Frontal cortex (tissue), 4 donors: Measurements from ENCODE around the gene GANC. TPM values are rescaled to one million over a fixed set of nuclear protein-coding genes. Genes with fewer than 3 reads are reported as not detected.
A peak's percentile ranks its signal among the peaks of the same experiment; 100 is the strongest.
"Not testable (repeated sequence)": the region's sequence is repeated elsewhere in the genome, so short reads cannot be mapped to it uniquely, and the experiment has no call there.

Source experiments
- DNase-seq, 2 donors: peaks; one replicate each; pipeline ENCODE4 v3.0.0; 2012; ENCODE audit warnings: low spot score in 2 of 2
- FAIRE-seq: peaks from 2 replicates; lab custom pipeline; 2012; peaks lifted over from hg19 to GRCh38; lab: Jason Lieb, UNC
- total RNA-seq: library from RNA; depleted of rRNA; stranded (reverse); fragments of >200 nt; gene quantifications from one replicate; pipeline ENCODE4 v1.2.3, GENCODE V29; 2014
- donor health status: control.
- donor health status: control.
- donor health status: control.

Gene GANC
- 7.7 TPM for total RNA-seq

DNA sequence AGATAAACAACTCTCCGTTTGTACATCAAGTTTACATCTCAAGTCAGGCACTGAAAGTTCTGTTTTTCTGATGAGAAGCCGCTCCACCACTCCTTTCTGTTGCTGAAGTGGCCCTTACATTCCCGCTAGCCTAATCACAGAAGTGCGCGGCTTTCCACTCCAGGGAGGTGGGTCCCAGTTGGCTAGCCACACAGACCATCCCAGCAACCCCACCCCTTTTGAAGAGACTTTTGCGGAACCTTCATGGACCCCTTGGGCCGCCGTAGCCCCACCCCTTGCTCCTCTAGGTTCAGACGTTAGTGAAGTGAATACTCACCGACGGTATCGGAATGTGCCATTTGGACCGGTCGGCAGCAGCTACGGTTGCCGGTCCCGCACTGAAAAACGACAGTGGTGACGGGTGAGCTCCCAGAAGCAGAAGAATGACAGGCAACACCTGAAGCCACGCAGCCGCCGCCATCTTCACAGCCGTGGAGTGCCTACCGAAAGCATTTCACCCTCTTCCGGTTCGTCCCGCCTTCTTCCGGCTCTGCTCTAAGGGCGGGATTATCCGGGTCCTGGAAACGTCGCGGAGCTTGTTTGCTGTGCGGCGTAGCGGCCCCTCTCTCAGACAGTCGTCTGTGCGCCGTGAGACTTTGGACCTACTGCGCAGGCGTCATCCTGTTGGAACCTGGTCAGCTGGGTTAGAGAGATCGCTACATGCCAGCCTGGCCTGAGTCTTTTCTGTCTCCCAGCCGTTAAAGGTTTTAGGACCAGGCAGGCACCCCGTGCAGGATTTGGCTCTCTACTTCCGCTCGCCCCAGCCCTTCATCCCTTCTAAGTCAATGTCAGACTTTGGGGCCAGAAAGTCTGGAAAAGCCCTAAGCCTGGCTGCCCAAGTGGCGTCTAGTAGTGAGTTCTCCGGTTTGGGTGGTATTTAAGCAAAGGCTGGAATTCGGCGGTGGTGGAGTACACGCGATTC lies at the start of gene GANC, which contains the start of gene TMEM87A:
TSS of gene GANC (plus strand) at position 263 of the 961 bp plus-strand sequence. CDS start 1,281 bp downstream, outside the sequence.
TSS of gene TMEM87A (minus strand) at position 495 of the 961 bp plus-strand sequence. CDS start at position 460, 35 bp downstream.
- FAIRE-seq (no peak), DNase-seq (peak; percentile 70 to 83)

- no peak for FAIRE-seq
- DNase-seq: peak; percentile 12 to 17
Measured at GRCh38 chr15:42226648-42227047, 46.4 kb upstream of the GANC start.

GRCh38 chr15:42228036-42228435 lies 45.0 kb upstream of the GANC start:
- FAIRE-seq: no peak
- no peak for DNase-seq

DNA sequence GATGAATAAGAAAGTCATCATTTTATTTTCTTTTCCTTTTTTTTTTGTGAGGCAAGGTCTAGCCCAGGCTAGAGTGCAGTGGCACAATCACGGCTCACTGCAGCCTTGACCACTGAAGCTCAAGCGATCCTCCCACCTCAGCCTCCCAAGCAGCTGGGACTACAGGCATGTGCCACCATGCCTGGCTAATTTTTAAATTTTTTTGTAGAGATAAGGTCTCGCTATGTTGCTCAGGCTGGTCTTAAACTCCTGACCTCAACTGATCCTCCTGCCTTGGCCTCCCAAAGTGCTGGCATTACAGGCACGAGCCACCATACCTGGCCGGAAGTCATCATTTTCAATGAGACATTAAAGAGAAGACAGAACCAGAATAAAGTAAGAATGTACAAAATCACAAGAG lies 44.0 kb upstream of the GANC start:
- FAIRE-seq: not testable (repeated sequence)

GRCh38 chr15:42231088-42231487 lies 41.9 kb upstream of the GANC start:
- DNase-seq: no peak
- no peak for FAIRE-seq

More for the DNA sequence above, 44.0 kb upstream of the GANC start:
- DNase-seq: not testable (repeated sequence)

GRCh38 chr15:42232606-42233005 lies 40.4 kb upstream of the GANC start:
- FAIRE-seq: no peak
- no peak for DNase-seq

DNA sequence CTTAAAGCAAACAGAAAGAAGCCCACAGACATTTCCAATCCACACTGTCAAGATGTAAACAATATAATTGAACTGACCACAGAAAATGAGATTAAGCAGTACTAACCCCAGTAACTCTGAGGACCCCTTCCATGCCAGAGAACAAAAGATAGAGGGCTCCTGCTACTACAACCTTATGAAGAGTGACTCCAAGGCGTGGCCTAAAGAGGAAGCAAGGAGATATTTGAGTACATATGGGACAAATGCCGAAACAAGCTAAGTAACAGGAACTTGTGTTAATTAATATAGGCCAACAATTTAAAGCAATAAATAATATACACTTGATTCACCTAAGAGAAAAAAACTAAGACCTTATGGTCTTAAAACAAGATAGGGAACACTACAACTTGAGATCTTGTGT lies 39.9 kb upstream of the GANC start:
- FAIRE-seq (no peak), DNase-seq (no peak)

- no peak for FAIRE-seq
- no peak for DNase-seq
Measured at GRCh38 chr15:42239528-42240182, 33.3 kb upstream of the GANC start.

DNA sequence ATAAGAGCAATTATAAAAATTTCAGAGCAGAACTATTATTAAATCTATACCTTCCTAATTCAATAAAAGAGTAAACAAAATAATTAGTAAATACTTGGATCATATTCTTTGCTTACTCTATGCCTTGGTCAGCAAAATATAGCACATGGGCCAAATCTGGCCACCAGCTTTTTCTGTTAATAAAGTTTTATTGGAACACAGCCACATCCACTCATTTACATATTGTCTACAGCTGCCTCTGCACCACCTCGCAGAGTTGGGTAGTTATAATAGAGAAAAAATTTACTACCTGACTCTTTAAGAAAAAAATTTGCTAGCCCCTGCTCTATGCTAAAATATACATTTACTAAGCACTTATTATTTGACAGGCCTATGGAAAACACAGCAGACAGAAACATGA lies 32.2 kb upstream of the GANC start:
- FAIRE-seq (no peak), DNase-seq (no peak)

DNA sequence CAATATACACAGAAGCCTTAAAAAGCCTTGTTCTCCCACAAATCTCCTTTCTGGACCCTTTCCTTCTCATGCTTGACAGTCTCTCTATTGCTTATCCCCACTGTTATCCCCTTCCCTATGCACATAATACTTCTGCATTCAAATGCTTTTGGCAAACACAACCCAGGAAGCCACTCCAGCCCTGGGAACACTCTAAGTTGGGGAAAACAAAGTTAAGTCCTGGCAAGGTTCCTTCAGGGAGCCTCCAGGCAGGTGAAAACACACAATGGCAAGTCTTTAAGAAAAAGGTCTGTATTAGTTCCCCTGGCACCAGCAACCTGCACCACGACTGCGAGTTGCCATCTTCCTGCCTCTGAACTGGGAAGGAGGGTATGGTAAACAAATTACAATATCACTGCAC lies 19.7 kb upstream of the GANC start:
- DNase-seq (no peak), FAIRE-seq (no peak)

GRCh38 chr15:42264795-42265194 lies 8.2 kb upstream of the GANC start:
- FAIRE-seq: no peak

GRCh38 chr15:42267286-42267685 lies 5.7 kb upstream of the GANC start:
- DNase-seq (no peak), FAIRE-seq (no peak)

More at GRCh38 chr15:42264795-42265194, 8.2 kb upstream of the GANC start:
- no peak for DNase-seq

DNA sequence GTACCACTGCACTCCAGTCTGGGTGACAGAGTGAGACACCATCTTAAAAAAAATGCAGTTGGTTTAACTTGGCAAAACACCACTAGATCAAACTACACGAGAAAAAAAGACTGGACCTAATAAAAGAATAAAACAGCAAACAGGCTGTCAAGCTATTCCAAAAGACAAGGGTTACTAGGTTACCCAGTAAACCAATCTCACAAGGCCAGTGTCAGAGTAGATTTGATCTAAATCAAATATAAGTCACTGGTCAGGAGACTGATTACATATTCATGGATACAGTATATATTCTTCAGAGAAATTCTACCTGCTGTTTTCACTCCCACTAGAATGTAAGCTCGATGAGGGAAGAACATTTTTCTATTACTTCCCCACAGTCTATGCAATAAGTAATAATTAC lies 2.5 kb upstream of the GANC start:
- DNase-seq (no peak), FAIRE-seq (no peak)

- FAIRE-seq: no peak
Measured at GRCh38 chr15:42270996-42271395, 2.0 kb upstream of the GANC start.

DNA sequence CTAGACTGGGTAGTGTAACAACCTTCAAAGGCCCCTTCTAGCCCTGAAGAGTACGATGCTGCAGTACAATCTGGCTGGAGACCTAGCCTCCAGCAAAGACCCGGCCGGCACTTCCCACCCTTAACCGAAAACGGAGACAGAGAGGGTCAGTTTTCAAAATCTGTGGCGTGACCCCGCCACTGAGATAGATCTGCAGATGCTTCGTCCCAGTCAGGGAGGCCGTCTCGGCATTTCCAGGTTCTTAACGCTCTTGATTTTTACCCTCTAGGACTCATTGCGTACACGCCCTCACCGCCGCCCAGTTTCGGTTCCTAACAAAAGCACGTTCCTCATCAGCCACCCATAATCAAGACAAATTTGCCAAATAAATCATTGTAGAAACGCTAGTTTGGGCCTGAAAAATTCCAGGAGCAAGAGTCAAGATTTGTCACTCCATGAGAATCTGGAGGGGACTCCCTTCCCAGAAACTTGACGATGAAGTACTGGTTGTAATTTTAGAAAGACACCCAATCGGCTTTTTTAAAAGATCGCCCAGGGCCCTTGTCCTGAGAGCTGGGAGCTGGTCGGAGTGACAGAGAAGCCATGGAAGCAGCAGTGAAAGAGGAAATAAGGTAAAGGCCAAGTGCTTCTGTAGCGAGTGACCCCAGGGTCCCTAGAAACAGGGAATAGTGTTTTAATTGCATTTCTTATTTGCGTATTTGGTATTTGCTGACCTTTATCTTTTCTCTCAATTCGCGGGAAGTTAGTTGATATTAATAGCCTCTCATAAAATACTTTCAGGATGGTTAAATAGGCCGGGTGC lies 1.1 kb downstream of the GANC start:
- FAIRE-seq (no peak), DNase-seq (peak; percentile 12 to 18)

More at GRCh38 chr15:42270996-42271395, 2.0 kb upstream of the GANC start:
- no peak for DNase-seq

- FAIRE-seq (no peak), DNase-seq (no peak)
Measured at GRCh38 chr15:42274702-42274989, 1.6 kb downstream of the GANC start.

DNA sequence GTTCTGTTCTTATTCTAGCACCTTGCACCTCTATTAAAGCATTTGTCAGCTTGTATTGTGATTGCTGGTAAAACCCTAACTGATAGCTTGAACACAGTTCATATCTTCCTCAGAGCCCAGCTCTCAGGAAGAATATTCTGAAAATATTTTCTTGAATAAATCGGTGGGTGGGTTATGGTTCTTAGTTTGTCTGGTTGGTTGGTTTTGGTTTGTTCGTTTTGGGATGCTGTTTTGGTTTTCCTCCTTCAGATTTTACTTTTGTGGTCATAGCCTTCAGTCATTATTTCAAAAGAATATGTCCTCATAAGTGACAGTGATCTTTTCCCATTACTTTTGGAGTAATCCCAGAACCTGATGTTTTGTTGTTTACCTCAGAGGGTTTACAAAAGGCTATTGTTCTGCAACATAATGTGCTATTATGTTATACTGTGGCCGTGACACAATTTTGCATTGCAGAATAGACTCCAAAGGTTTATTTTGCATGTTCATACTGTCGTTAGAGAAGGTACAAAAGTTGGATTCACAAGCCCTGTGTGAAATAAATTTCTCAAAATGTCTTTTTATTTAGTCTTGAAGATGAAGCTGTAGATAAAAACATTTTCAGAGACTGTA lies 2.9 kb downstream of the GANC start:
- DNase-seq (peak in 1 of 2 donors; percentile 8), FAIRE-seq (no peak)

- no peak for FAIRE-seq
- DNase-seq: no peak
Measured at GRCh38 chr15:42276762-42277161, 3.8 kb downstream of the GANC start.

GRCh38 chr15:42279234-42279723 lies 6.3 kb downstream of the GANC start:
- DNase-seq (no peak), FAIRE-seq (no peak)

- FAIRE-seq (no peak), DNase-seq (no peak)
Measured at GRCh38 chr15:42282344-42282743, 9.3 kb downstream of the GANC start.
